Effector memory CD8-positive, alpha-beta T cell (primary cell): ENCODE measurements around the gene UCMA.
"Not testable (repeated sequence)": the region's sequence is repeated elsewhere in the genome, so short reads cannot be mapped to it uniquely, and the experiment has no call there.

Source experiments
- ATAC-seq: fragments of 150-1000 bp; cut with Tn5 transposase; replicated peaks from 2 replicates; pipeline ENCODE4 v1.10.0; 2021; ENCODE audit warnings: mild to moderate bottlenecking, moderate library complexity
- DNase-seq, 3 experiments: peaks; one replicate each; pipeline ENCODE4 v3.0.0; 2021
- H3K27ac Mint-ChIP-seq, 2 donors: one replicate each; pipeline ENCODE4 v1.8.0; 2022; ENCODE audit warnings: mild to moderate bottlenecking in 2 of 2, mixed read lengths in 2 of 2, moderate library complexity in 2 of 2
- H3K27me3 Mint-ChIP-seq, 2 donors: one replicate each; pipeline ENCODE4 v1.8.0; 2022; ENCODE audit warnings: mixed read lengths in 2 of 2
- H3K36me3 Mint-ChIP-seq: one replicate; pipeline ENCODE4 v1.8.0; 2022; ENCODE audit warnings: mild to moderate bottlenecking, moderate library complexity, mixed read lengths; ENCODE audit not compliant: insufficient read depth
- H3K4me1 Mint-ChIP-seq, 2 donors: one replicate each; pipeline ENCODE4 v1.8.0; 2022; ENCODE audit warnings: low read depth in 2 of 2, mixed read lengths in 2 of 2
- H3K4me3 Mint-ChIP-seq, 2 donors: one replicate each; pipeline ENCODE4 v1.8.0; 2022; ENCODE audit warnings: mild to moderate bottlenecking in 2 of 2, mixed read lengths in 2 of 2, moderate library complexity in 2 of 2
- H3K9me3 Mint-ChIP-seq, 2 donors: one replicate each; pipeline ENCODE4 v1.8.0; 2022; ENCODE audit warnings: mixed read lengths in 2 of 2
- total RNA-seq, 9 experiments: gene quantifications; one replicate each; lab custom pipeline; 2026; lab: John Stamatoyannopoulos, UW

The UCMA gene
- total RNA-seq = 0 reads per million in 9 experiments

DNA sequence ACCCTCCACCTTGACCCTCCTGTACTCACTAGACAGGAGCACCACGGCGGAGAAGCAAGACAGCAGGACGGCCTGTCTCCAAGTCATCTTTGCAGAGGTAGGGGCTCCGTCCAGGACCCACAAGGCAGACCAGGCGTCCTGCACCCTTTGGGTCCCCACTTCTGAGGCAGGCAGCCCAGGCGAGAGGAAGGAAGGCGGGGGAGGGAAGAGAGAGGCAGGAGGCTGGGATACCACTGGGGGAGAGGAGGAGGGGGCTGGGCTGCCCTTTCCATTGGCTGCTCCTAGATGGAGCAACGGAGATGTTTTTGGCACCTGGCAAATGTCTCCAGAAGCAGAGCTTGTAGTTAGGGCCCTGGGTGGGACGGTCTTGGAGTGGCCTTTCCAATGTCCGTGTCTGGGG is at the start of gene UCMA:
TSS of gene UCMA (minus strand) at position 203 of the 400 bp plus-strand sequence. CDS start at position 87, 116 bp downstream.
- Mint-ChIP-seq H3K4me1 (no peaks in the 10 kb centered on the region), H3K36me3 (no peaks in the 10 kb centered on the region), H3K27ac (no peak within 1 kb of the TSS), H3K27me3 (peaks cover 24 to 46% of the 10 kb centered on the region in 2 donors), H3K9me3 (no peaks in the 10 kb centered on the region), H3K4me3 (no peak within 1 kb of the TSS)
- ATAC-seq (no peak), DNase-seq (no peak)

- H3K9me3 Mint-ChIP-seq, H3K4me1 Mint-ChIP-seq, H3K27me3 Mint-ChIP-seq, ATAC-seq, DNase-seq, H3K27ac Mint-ChIP-seq, H3K4me3 Mint-ChIP-seq: not testable (repeated sequence)
- H3K36me3 Mint-ChIP-seq = peaks cover 13% of the 10 kb centered on the region
These were observed 48.2 kb upstream of the UCMA start for GRCh38 chr10:13282348-13282747.

DNA sequence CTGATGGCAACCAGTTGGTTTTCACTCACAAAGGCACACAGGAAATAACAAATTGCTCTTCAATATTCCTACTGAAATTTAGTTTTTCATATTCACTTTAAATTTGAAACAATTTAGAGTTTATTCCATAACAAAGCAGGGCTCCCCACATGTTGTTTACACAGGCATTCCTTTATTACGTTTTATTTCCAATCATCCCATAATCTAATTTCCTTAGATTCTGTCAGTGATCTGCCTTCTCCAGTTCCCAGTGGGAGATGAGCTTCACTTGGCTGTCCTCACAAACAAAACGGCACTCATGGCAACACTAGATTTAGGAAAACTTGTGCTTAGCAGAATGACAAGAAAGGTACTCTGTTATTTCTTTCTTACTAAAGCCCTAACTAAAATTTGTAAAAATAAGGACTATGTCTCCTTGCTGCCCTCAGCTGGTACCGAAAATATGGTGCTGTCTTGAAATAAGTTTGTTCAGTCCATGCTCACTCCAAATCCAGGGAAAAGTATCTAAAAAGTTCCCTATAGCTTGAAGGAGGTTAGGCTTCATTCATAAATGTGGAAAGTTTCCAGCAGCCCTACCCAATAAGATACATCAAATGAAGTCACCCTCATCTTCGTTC is 42.7 kb upstream of the UCMA start:
- Mint-ChIP-seq H3K36me3 (peaks cover 6% of the 10 kb centered on the region), H3K9me3 (no peaks in the 10 kb centered on the region), H3K4me1 (peaks cover under 1 to 2% of the 10 kb centered on the region in 2 donors), H3K27me3 (no peaks in the 10 kb centered on the region), H3K4me3 (no peak overlapping the region), H3K27ac (no peak overlapping the region)
- DNase-seq = no peak
- ATAC-seq = no peak

- not testable (repeated sequence) for DNase-seq, H3K36me3 Mint-ChIP-seq, H3K4me1 Mint-ChIP-seq, H3K27me3 Mint-ChIP-seq, H3K27ac Mint-ChIP-seq, H3K9me3 Mint-ChIP-seq, H3K4me3 Mint-ChIP-seq, ATAC-seq
These were observed 42.0 kb upstream of the UCMA start for GRCh38 chr10:13276146-13276545.

GRCh38 chr10:13272164-13272571 is 38.0 kb upstream of the UCMA start:
- Mint-ChIP-seq H3K4me1 (peaks cover 8 to 11% of the 10 kb centered on the region in 2 donors), H3K27ac (no peak overlapping the region), H3K27me3 (no peaks in the 10 kb centered on the region), H3K4me3 (peak overlapping the region in 1 of 2 donors; percentile 51), H3K36me3 (no peaks in the 10 kb centered on the region), H3K9me3 (no peaks in the 10 kb centered on the region)
- ATAC-seq (no peak), DNase-seq (no peak)

DNA sequence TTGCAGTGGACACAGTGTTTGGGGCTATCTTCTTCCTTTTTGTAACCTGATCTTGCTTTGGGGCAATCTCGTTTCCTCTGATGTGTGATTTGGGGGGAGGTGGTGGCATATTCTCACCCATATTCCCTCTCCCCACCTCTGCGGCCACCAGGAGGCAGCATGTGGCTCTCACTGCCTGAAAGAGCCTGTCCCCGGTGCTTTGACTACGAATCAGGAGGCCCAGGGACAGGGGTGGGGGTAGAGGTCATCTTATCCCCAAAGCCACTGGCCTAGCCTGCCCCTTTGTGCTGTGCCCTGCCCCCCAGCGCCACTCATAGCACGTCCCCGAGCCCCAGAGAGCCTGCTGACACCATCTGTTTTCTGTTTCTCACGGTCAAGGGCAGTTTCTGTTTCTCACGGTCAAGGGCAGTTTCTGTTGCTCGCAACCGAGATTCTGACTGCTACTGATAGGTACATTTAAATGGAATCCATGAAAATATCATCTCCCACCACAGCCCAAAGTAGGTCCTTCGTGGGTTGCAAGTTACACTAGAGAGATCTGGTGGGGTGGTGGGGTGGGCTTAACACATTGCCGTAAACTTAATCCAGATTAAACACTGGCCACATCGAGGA is 37.5 kb upstream of the UCMA start:
- H3K27ac Mint-ChIP-seq = no peak overlapping the region
- DNase-seq = peak; percentile 45 to 62 (median 53)
- ATAC-seq = peak; percentile 86
- no peaks in the 10 kb centered on the region for H3K27me3 Mint-ChIP-seq
- no peaks in the 10 kb centered on the region for H3K9me3 Mint-ChIP-seq
- H3K4me3 Mint-ChIP-seq = peak overlapping the region in 1 of 2 donors; percentile 51
- H3K4me1 Mint-ChIP-seq = peaks cover 8 to 11% of the 10 kb centered on the region in 2 donors
- H3K36me3 Mint-ChIP-seq = no peaks in the 10 kb centered on the region

- H3K27me3 Mint-ChIP-seq = peaks cover 3 to 5% of the 10 kb centered on the region in 2 donors
- no peak overlapping the region for H3K4me3 Mint-ChIP-seq
- H3K4me1 Mint-ChIP-seq = peaks cover 8 to 11% of the 10 kb centered on the region in 2 donors
These were observed 36.8 kb upstream of the UCMA start for GRCh38 chr10:13270877-13271551.

GRCh38 chr10:13268841-13269240 is 34.7 kb upstream of the UCMA start:
- Mint-ChIP-seq H3K9me3 (no peaks in the 10 kb centered on the region), H3K4me1 (peaks cover 8 to 11% of the 10 kb centered on the region in 2 donors), H3K27me3 (peaks cover 23 to 27% of the 10 kb centered on the region in 2 donors), H3K36me3 (no peaks in the 10 kb centered on the region), H3K4me3 (no peak overlapping the region), H3K27ac (no peak overlapping the region)
- ATAC-seq = no peak
- DNase-seq = no peak

More at GRCh38 chr10:13270877-13271551, 36.8 kb upstream of the UCMA start:
- no peaks in the 10 kb centered on the region for H3K36me3 Mint-ChIP-seq
- ATAC-seq (no peak), DNase-seq (no peak)
- H3K9me3 Mint-ChIP-seq = no peaks in the 10 kb centered on the region
- no peak overlapping the region for H3K27ac Mint-ChIP-seq

DNA sequence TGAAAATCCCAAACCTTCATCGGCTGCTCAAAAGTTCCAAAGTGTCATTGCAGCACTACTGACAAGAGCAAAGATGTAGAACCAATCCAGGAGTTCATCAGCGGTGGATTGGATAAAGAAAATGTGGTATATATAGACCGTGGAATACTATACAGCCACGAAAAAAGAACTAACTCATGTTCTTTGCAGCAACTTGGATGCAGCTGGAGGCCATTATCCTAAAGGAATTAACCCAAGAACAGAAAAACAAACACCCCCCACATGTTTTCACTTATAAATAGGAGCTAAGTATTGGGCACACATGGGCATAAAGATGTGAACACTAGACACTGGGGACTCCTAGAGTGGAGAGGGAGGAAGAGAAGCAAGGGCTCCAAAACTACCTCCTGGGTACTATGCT is 34.1 kb upstream of the UCMA start:
- H3K36me3 Mint-ChIP-seq = no peaks in the 10 kb centered on the region
- H3K4me3 Mint-ChIP-seq = no peak overlapping the region
- H3K4me1 Mint-ChIP-seq = peaks cover 8 to 11% of the 10 kb centered on the region in 2 donors
- no peaks in the 10 kb centered on the region for H3K9me3 Mint-ChIP-seq
- ATAC-seq (no peak), DNase-seq (no peak)
- peaks cover 28 to 32% of the 10 kb centered on the region in 2 donors for H3K27me3 Mint-ChIP-seq
- no peak overlapping the region for H3K27ac Mint-ChIP-seq

- Mint-ChIP-seq H3K4me3 (no peak overlapping the region), H3K27ac (no peak overlapping the region), H3K36me3 (no peaks in the 10 kb centered on the region), H3K4me1 (no peaks in the 10 kb centered on the region), H3K9me3 (no peaks in the 10 kb centered on the region), H3K27me3 (peaks cover 40 to 55% of the 10 kb centered on the region in 2 donors)
- ATAC-seq = no peak
- DNase-seq = no peak
These were observed 29.4 kb upstream of the UCMA start for GRCh38 chr10:13263591-13263990.

DNA sequence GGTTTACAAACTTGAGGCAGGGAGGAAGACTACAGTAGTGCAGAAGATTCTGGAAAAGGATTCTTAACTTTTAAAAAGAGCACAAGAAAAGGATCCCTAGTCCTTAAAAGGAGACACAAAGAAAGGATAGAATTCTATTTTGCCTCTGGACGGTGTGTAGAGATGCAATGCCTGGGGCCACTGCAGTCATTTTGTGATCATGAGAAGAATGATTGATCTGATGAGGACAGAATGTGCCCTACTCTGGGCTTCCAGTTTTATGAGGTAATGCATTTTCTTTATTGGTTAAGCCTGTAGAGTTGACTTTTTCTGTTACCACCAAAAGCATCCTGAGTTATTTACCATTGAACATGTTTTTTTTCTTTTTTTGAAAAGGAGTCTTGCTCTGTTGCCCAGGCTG is 28.3 kb upstream of the UCMA start:
- no peaks in the 10 kb centered on the region for H3K9me3 Mint-ChIP-seq
- no peak overlapping the region for H3K27ac Mint-ChIP-seq
- no peak overlapping the region for H3K4me3 Mint-ChIP-seq
- H3K27me3 Mint-ChIP-seq = peaks cover 47 to 55% of the 10 kb centered on the region in 2 donors
- H3K36me3 Mint-ChIP-seq = no peaks in the 10 kb centered on the region
- DNase-seq = no peak
- H3K4me1 Mint-ChIP-seq = no peaks in the 10 kb centered on the region
- ATAC-seq = no peak

DNA sequence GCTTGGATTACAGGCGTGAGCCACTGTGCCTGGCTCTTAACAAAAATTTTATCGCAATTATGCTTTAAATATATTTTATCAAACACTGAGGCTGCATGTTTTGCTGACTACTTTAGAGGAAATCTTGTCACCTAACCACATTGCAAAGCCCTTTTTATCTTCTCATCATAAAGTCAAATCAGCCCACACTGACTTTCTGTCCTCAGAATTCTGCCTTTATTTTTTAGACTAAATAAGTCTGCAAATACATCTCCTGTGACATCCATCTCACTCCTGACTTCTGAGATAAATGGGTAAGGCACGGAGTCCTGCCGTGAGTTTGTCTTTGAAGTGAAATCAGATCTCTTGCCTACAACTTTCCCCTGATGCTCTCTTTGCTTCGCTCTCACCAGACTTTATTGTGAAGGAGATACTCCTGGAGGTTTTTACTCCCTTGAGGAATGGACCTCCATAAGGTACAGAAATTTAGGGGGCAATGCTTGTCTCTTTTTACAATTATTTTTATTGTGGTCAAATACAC is 23.5 kb upstream of the UCMA start:
- Mint-ChIP-seq H3K9me3 (no peaks in the 10 kb centered on the region), H3K36me3 (no peaks in the 10 kb centered on the region), H3K4me1 (no peaks in the 10 kb centered on the region), H3K4me3 (no peak overlapping the region), H3K27ac (no peak overlapping the region), H3K27me3 (peaks cover 17 to 25% of the 10 kb centered on the region in 2 donors)
- DNase-seq (no peak), ATAC-seq (no peak)

DNA sequence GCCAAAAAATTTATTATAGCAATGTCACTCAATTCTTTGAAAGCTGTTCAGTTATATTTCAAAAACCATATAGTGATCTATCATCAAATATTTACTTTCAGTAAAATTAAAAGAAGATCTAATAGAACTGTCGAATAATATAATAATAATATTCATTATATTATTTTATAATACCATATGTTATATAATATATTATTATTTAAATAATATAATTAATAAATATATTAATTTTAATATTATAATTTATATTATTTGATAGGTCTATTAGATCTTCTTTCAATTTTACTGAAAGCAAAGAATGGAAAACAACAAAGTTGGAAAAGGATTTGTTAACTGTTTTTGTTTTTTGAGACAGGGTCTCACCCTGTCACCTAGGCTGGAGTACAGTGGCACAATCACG is 22.5 kb upstream of the UCMA start:
- DNase-seq (no peak), ATAC-seq (no peak)
- Mint-ChIP-seq H3K9me3 (no peaks in the 10 kb centered on the region), H3K27me3 (peaks cover 6 to 20% of the 10 kb centered on the region in 2 donors), H3K4me3 (no peak overlapping the region), H3K27ac (no peak overlapping the region), H3K4me1 (no peaks in the 10 kb centered on the region), H3K36me3 (no peaks in the 10 kb centered on the region)
